Progenitor cell of endocrine pancreas (in vitro differentiated cells): Measurements from ENCODE around the gene SMARCC1. TPM values are rescaled to one million over a fixed set of nuclear protein-coding genes. Genes with fewer than 3 reads are reported as not detected.
"Not testable (repeated sequence)": the region's sequence is repeated elsewhere in the genome, so short reads cannot be mapped to it uniquely, and the experiment has no call there.

Experiments
- DNase-seq: peaks from one replicate; pipeline ENCODE4 v3.0.0; 2021; ENCODE audit warnings: low spot score; ENCODE audit not compliant: unreplicated experiment
- H3K27ac Mint-ChIP-seq: 2 replicates; pipeline ENCODE4 v1.8.0; 2021; ENCODE audit warnings: mild to moderate bottlenecking, moderate library complexity, mixed read lengths
- H3K27me3 Mint-ChIP-seq: 2 replicates; pipeline ENCODE4 v1.8.0; 2021; ENCODE audit warnings: mixed read lengths
- H3K36me3 Mint-ChIP-seq: 2 replicates; pipeline ENCODE4 v1.8.0; 2022; ENCODE audit warnings: mixed read lengths; ENCODE audit not compliant: insufficient read depth
- H3K4me1 Mint-ChIP-seq: 2 replicates; pipeline ENCODE4 v1.8.0; 2021; ENCODE audit warnings: low read depth, mixed read lengths
- H3K4me3 Mint-ChIP-seq: 2 replicates; pipeline ENCODE4 v1.8.0; 2021; ENCODE audit warnings: low read depth, mild to moderate bottlenecking, moderate library complexity, mixed read lengths
- H3K9me3 Mint-ChIP-seq: 2 replicates; pipeline ENCODE4 v1.8.0; 2021; ENCODE audit warnings: low read depth, mixed read lengths
- CTCF ChIP-seq: fragments of 200-600 bp; sonication (generic); IDR thresholded peaks from one replicate; pipeline ENCODE4 v1.5.0; 2021; ENCODE audit warnings: antibody characterized with exemption, mild to moderate bottlenecking; ENCODE audit not compliant: unreplicated experiment
- total RNA-seq: library from RNA; stranded (reverse); gene quantifications from 2 replicates; pipeline ENCODE4 v1.2.1, GENCODE V29; 2021

Gene SMARCC1
- total RNA-seq, 1 donor from 2014 or later = 257 TPM

DNA sequence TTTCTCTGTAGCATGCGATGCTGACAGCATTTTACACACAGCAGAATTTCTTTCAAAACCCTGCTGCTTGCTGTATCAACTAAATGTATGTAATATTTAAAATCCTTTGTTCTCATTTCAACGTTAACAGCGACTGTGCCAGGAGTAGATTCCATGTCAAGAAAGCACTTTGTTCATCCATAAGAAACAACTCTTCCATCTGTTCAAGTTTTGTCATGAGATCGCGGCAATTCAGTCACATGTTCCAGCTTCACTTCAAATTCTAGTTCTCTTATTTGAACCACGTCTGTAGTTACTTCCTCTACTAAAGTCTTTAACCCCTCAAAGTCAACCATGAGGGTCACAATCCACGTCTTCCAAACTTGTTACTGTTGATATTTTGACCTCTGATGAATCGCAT lies 50.6 kb downstream of the SMARCC1 start:
- H3K36me3 Mint-ChIP-seq = peaks cover 30% of the 10 kb centered on the region
- H3K27ac Mint-ChIP-seq = no peak overlapping the region
- peaks cover 3% of the 10 kb centered on the region for H3K4me1 Mint-ChIP-seq
- no peak overlapping the region for H3K4me3 Mint-ChIP-seq
- DNase-seq = no peak
- no peaks in the 10 kb centered on the region for H3K27me3 Mint-ChIP-seq
- TF ChIP-seq CTCF = no peak
- no peaks in the 10 kb centered on the region for H3K9me3 Mint-ChIP-seq

- Mint-ChIP-seq H3K4me3 (no peak overlapping the region), H3K27ac (peak overlapping the region; percentile 73), H3K9me3 (no peaks in the 10 kb centered on the region), H3K27me3 (no peaks in the 10 kb centered on the region), H3K4me1 (peaks cover 5% of the 10 kb centered on the region), H3K36me3 (peaks cover 16% of the 10 kb centered on the region)
- no peak for TF ChIP-seq CTCF
- DNase-seq = no peak
Measured at GRCh38 chr3:47722859-47723258, 58.8 kb downstream of the SMARCC1 start.

- not testable (repeated sequence) for H3K27me3 Mint-ChIP-seq, H3K27ac Mint-ChIP-seq
- peaks cover 25% of the 10 kb centered on the region for H3K36me3 Mint-ChIP-seq
Measured at GRCh38 chr3:47717448-47717847, 64.2 kb downstream of the SMARCC1 start.

DNA sequence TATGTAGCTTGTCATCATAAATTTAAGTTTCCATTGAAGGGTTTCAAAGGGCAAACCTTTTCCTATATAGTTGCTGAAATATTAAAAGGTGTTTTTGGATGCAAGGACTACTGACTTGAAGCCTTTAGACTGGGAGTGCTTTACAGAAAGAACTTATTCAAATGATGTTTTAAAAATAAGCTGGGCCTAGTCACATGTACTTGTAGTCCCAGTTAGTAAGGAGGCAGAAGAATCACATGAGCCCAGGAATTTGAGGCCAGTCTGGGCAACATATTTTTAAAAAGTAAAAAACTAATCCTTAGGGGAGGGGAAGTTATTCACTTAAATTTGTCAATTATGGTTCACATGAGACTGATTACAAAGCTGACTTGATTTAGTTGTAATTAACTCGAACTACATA lies 65.0 kb downstream of the SMARCC1 start:
- Mint-ChIP-seq H3K4me1 (no peaks in the 10 kb centered on the region), H3K27me3 (no peaks in the 10 kb centered on the region), H3K4me3 (no peak overlapping the region), H3K27ac (no peak overlapping the region), H3K9me3 (no peaks in the 10 kb centered on the region), H3K36me3 (peaks cover 27% of the 10 kb centered on the region)
- TF ChIP-seq CTCF = no peak
- no peak for DNase-seq

More at GRCh38 chr3:47717448-47717847, 64.2 kb downstream of the SMARCC1 start:
- not testable (repeated sequence) for H3K9me3 Mint-ChIP-seq, DNase-seq, H3K4me3 Mint-ChIP-seq, H3K4me1 Mint-ChIP-seq

GRCh38 chr3:47715928-47716327 lies 65.8 kb downstream of the SMARCC1 start:
- Mint-ChIP-seq H3K4me3 (no peak overlapping the region), H3K27ac (peak overlapping the region; percentile 71), H3K36me3 (peaks cover 30% of the 10 kb centered on the region), H3K4me1 (no peaks in the 10 kb centered on the region), H3K27me3 (no peaks in the 10 kb centered on the region), H3K9me3 (no peaks in the 10 kb centered on the region)
- TF ChIP-seq CTCF = no peak
- DNase-seq = no peak

- Mint-ChIP-seq H3K9me3 (no peaks in the 10 kb centered on the region), H3K27me3 (no peaks in the 10 kb centered on the region), H3K36me3 (peaks cover 37% of the 10 kb centered on the region), H3K4me3 (no peak overlapping the region), H3K4me1 (no peaks in the 10 kb centered on the region), H3K27ac (peak overlapping the region; percentile 78)
- TF ChIP-seq CTCF = no peak
- DNase-seq = no peak
Measured at GRCh38 chr3:47714606-47715005, 67.1 kb downstream of the SMARCC1 start.
